ENCODE results near the gene UNC5A.

DNA sequence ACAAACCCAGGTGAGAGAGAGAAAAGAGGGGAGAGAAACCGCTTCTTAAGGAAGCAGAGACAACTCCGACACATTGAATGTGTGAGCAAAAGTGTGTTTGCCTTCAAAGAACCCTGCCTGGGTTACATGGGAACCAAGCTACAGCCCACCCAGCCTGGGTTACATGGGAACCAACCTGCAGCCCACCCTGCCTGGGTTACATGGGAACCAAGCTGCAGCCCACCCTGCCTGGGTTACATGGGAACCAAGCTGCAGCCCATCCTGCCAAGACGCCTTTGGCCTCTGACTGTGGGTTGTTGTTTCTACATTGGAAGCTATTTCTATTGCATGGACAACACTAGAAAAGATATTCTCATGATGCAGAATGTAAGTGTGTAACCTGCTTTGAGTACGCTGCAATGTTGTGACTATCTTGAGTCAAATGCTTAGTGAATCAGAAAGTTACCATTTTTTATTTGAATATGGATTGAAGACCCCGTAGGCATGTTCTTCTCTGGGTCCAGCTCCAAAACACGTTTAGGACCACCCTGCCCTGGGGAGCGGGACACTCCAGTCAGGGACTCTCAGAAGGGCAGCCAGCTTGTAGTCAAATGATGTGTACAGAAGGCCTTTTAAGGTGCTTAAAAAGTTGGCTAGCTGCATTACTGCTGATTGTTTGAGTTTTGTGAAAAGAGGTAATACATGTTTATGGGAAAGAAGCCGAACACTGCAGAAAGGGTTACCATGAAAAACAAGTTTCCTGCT is 39.1 kb upstream of the UNC5A start:
- TF ChIP-seq, protein P1, sequence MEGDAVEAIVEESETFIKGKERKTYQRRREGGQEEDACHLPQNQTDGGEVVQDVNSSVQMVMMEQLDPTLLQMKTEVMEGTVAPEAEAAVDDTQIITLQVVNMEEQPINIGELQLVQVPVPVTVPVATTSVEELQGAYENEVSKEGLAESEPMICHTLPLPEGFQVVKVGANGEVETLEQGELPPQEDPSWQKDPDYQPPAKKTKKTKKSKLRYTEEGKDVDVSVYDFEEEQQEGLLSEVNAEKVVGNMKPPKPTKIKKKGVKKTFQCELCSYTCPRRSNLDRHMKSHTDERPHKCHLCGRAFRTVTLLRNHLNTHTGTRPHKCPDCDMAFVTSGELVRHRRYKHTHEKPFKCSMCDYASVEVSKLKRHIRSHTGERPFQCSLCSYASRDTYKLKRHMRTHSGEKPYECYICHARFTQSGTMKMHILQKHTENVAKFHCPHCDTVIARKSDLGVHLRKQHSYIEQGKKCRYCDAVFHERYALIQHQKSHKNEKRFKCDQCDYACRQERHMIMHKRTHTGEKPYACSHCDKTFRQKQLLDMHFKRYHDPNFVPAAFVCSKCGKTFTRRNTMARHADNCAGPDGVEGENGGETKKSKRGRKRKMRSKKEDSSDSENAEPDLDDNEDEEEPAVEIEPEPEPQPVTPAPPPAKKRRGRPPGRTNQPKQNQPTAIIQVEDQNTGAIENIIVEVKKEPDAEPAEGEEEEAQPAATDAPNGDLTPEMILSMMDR (IDR thresholded peaks at IDR 0.05) = no peak
- TF ChIP-seq POLR2AphosphoS5 (IDR thresholded peaks at IDR 0.05) = no peak
